SU-DHL-6 (cell line): Measurements from ENCODE around the gene ANO7.

Experiments used
- H2AFZ ChIP-seq: fragments of 200-600 bp; sonication (generic); 2 replicates; pipeline ENCODE4 v1.6.1; 2014; ENCODE audit warnings: low read depth, mild to moderate bottlenecking, moderate library complexity, mixed read lengths, antibody characterized with exemption, low read length; ENCODE audit not compliant: severe bottlenecking
- H3F3A ChIP-seq: fragments of 200-600 bp; shearing (Covaris generic); 2 replicates; pipeline ENCODE4 v1.6.0; 2016; ENCODE audit warnings: antibody characterized with exemption, mild to moderate bottlenecking; ENCODE audit not compliant: insufficient read depth
- H3K27ac ChIP-seq: fragments of 200-600 bp; sonication (generic); 2 replicates; pipeline ENCODE4 v1.5.1; 2016; ENCODE audit warnings: low read depth, mild to moderate bottlenecking, low read length, moderate library complexity, mixed read lengths
- H3K27me3 ChIP-seq: fragments of 200-600 bp; sonication (generic), shearing (Covaris generic); 2 replicates; pipeline ENCODE4 v1.6.0; 2014; ENCODE audit warnings: mild to moderate bottlenecking, low read length
- H3K36me3 ChIP-seq: fragments of 200-600 bp; sonication (generic); 2 replicates; pipeline ENCODE4 v1.6.1; 2014; ENCODE audit warnings: mild to moderate bottlenecking, low read length, mixed read lengths
- H3K4me2 ChIP-seq: fragments of 300-600, 200-600 bp; shearing (Covaris generic), sonication (generic); 2 replicates; pipeline ENCODE4 v1.6.0; 2014; ENCODE audit warnings: low read length, low read depth, mild to moderate bottlenecking; ENCODE audit not compliant: poor library complexity, severe bottlenecking
- H3K4me3 ChIP-seq: fragments of 200-600 bp; sonication (generic); 2 replicates; pipeline ENCODE4 v1.5.1; 2014; ENCODE audit warnings: antibody characterized with exemption, low read length, mild to moderate bottlenecking, mixed read lengths; ENCODE audit not compliant: insufficient read depth, poor library complexity, severe bottlenecking
- H3K79me2 ChIP-seq: fragments of 200-600 bp; sonication (generic); 2 replicates; pipeline ENCODE4 v1.6.1; 2014; ENCODE audit warnings: mild to moderate bottlenecking, low read length, moderate library complexity; ENCODE audit not compliant: insufficient read depth
- H3K9ac ChIP-seq: fragments of 200-600 bp; sonication (generic); 2 replicates; pipeline ENCODE4 v1.7.0; 2014; ENCODE audit warnings: mild to moderate bottlenecking, low read length
- H3K9me2 ChIP-seq: fragments of 200-600 bp; sonication (generic); replicated peaks from 2 replicates; pipeline ENCODE4 v1.6.1; 2014; ENCODE audit warnings: low read length; ENCODE audit not compliant: insufficient read depth
- H3K9me3 ChIP-seq: fragments of 200-600 bp; sonication (generic); 2 replicates; pipeline ENCODE4 v1.6.1; 2014; ENCODE audit warnings: low read length, mixed read lengths; ENCODE audit not compliant: insufficient read depth
- H4K20me1 ChIP-seq: fragments of 200-600 bp; sonication (generic); 2 replicates; pipeline ENCODE4 v1.6.1; 2014; ENCODE audit warnings: low read depth, mild to moderate bottlenecking, antibody characterized with exemption, low read length, moderate library complexity, mixed read lengths
- EZH2phosphoT487 ChIP-seq: fragments of 200-600 bp; sonication (generic), shearing (Covaris generic); conservative IDR thresholded peaks from 2 replicates; pipeline ENCODE4 v1.6.1; 2018; ENCODE audit warnings: mild to moderate bottlenecking, antibody characterized with exemption, low read length, moderate library complexity, mixed read lengths
- TF ChIP-seq, protein P1 (sequence below): fragments of 200-600 bp; sonication (generic); IDR thresholded peaks from one replicate; pipeline ENCODE4 v1.5.1; 2017; ENCODE audit warnings: antibody characterized with exemption, mild to moderate bottlenecking, low read length, moderate library complexity; ENCODE audit not compliant: insufficient read depth, poor library complexity, severe bottlenecking

Gene ANO7

GRCh38 chr2:241234066-241234790 is 45.8 kb downstream of the ANO7 start:
- Histone ChIP-seq H3K36me3 (0 out of 2 replicates have a peak, but pooled peaks cover 4% of the 10 kb centered on the region), H3K27ac (no peak overlapping the region), H3K9me3 (no peaks in the 10 kb centered on the region), H3K4me2 (no peak overlapping the region), H3K9ac (no peak overlapping the region), H3F3A (no peaks in the 10 kb centered on the region), H2AFZ (no peak overlapping the region), H3K79me2 (no peaks in the 10 kb centered on the region), H3K9me2 (no peaks in the 10 kb centered on the region), H4K20me1 (no peaks in the 10 kb centered on the region), H3K4me3 (no peak overlapping the region), H3K27me3 (no peaks in the 10 kb centered on the region)
- no peak for TF ChIP-seq EZH2phosphoT487
- TF ChIP-seq, protein P1, sequence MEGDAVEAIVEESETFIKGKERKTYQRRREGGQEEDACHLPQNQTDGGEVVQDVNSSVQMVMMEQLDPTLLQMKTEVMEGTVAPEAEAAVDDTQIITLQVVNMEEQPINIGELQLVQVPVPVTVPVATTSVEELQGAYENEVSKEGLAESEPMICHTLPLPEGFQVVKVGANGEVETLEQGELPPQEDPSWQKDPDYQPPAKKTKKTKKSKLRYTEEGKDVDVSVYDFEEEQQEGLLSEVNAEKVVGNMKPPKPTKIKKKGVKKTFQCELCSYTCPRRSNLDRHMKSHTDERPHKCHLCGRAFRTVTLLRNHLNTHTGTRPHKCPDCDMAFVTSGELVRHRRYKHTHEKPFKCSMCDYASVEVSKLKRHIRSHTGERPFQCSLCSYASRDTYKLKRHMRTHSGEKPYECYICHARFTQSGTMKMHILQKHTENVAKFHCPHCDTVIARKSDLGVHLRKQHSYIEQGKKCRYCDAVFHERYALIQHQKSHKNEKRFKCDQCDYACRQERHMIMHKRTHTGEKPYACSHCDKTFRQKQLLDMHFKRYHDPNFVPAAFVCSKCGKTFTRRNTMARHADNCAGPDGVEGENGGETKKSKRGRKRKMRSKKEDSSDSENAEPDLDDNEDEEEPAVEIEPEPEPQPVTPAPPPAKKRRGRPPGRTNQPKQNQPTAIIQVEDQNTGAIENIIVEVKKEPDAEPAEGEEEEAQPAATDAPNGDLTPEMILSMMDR = no peak

DNA sequence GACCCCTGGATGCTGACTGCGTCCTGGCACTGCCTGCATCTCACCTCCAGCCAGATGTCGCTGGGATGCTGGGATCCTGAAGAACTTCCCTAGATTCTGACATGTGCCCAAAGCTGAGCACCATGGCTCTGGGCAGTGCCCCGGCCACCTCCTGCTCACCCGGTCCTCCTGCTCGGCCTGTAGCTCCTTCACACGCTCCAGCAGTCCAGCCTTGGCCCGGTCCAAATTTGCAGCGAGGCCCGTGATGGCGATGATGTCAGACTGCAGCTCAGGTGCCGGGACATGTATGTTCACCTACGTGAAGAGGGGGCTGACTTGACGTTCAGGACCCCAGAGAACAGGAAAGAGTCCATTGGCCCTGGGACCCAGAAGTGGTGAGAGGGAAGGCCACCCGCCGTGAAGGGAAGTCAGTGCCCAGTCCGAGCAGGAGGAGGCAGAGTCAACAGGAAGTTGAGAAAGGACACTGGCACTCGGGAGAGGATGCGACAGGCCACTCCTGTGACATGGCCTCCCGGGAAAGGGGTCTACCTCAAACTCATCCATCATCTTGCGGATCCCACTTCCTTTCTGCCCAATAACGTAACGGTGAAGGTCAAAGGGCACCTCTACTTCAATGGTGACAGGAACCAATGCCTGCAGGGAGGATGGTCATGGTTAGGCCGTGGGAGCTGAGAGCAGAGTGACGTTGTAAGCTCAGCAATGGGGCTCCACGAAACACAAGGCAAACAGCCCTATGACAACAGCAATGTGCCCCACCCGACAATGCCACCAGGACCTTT is 46.7 kb downstream of the ANO7 start:
- H3K9me2 ChIP-seq = no peaks in the 10 kb centered on the region
- no peak overlapping the region for H2AFZ ChIP-seq
- no peak overlapping the region for H3K4me2 ChIP-seq
- no peak overlapping the region for H3K4me3 ChIP-seq
- H3K9me3 ChIP-seq = no peaks in the 10 kb centered on the region
- TF ChIP-seq EZH2phosphoT487 = no peak
- TF ChIP-seq, protein P1 = no peak
- H3K36me3 ChIP-seq = 0 out of 2 replicates have a peak, but pooled peaks cover 4% of the 10 kb centered on the region
- H3K79me2 ChIP-seq = no peaks in the 10 kb centered on the region
- no peaks in the 10 kb centered on the region for H4K20me1 ChIP-seq
- H3K27ac ChIP-seq = no peak overlapping the region
- H3F3A ChIP-seq = no peaks in the 10 kb centered on the region
- H3K27me3 ChIP-seq = no peaks in the 10 kb centered on the region
- no peak overlapping the region for H3K9ac ChIP-seq

DNA sequence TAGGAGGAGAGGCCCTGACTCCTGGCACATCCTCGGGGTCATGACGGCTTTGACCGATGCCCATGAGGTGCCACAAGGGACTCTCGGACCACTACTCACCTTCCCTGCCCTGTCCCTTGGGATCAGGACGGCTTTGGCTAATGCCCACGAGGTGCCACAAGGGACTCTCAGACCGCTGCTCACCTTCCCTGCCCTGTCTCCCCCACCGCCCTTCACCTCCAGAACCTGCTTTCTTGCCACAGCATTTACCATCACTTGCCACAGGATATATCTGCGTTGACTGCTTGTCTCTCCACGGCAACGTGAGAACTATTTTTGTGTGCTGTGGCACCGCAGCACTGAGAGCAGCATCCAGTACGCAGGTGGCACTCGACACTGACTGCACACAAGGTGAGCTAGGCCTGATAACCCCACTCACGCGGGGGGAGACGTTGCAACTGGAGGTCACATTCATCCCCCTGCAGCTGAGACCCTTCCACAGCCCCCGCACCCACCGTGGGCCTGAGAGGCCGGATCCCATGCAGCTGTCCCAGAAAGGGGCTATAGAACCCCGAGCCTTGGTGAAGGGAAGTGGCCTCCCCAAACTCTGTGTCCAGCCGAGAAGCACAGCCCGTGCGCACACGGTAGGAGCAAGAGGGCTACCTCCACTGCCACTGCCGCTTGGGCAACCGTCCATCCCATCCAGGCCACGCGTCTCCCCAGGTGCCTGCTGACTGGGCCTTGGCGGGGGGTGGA is 47.5 kb downstream of the ANO7 start:
- Histone ChIP-seq H3K79me2 (no peaks in the 10 kb centered on the region), H3K36me3 (0 out of 2 replicates have a peak, but pooled peaks cover 4% of the 10 kb centered on the region), H3K4me2 (no peak overlapping the region), H2AFZ (no peak overlapping the region), H3K27me3 (no peaks in the 10 kb centered on the region), H3K9ac (no peak overlapping the region), H3F3A (no peaks in the 10 kb centered on the region), H3K9me2 (no peaks in the 10 kb centered on the region), H3K9me3 (no peaks in the 10 kb centered on the region), H4K20me1 (no peaks in the 10 kb centered on the region), H3K4me3 (no peak overlapping the region), H3K27ac (no peak overlapping the region)
- no peak for TF ChIP-seq EZH2phosphoT487
- TF ChIP-seq, protein P1 = no peak
